ENCODE data around the gene ASCC2.
"Not testable (repeated sequence)": the region's sequence is repeated elsewhere in the genome, so short reads cannot be mapped to it uniquely, and the experiment has no call there.

Gene ASCC2

DNA sequence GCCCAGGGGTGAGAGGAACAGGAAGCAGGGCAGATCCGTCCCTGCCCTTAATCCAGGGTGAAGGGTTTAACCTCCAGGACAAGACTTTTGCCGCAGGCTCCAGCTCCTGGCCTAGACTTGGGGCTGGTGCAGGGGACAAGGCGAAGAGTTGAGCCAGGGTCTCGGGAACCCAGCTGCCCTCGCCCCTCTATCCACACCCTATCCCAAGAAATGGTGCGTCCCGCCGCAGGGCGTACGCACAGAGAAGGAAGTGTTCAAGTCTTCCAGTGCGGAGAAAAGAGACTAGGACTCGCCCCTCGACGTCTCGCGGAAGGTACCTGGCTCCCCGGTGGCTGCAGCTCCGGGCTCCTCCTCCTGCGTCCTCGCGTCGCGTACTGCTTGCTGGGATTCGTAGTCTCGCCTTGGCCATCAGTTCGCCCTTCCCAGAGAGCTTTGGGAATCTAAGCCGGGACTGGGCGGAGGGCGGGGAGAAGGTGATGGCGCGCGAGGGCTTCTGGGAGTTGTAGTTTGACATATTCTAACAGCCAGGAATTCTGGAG lies 71.4 kb downstream of the ASCC2 start, which contains the start of gene ZMAT5:
Gene ZMAT5, minus strand, starts transcription at position 376 of the 539 bp plus-strand sequence. CDS start 18,463 bp downstream, outside the sequence.
- in situ Hi-C loops (cut with MboI; ENCODE audit: low pct_unique_long_range_greater_than_20kb, low sequenced_read_pairs), result no loop called here
- peak; percentile 98 for DNase-seq

DNA sequence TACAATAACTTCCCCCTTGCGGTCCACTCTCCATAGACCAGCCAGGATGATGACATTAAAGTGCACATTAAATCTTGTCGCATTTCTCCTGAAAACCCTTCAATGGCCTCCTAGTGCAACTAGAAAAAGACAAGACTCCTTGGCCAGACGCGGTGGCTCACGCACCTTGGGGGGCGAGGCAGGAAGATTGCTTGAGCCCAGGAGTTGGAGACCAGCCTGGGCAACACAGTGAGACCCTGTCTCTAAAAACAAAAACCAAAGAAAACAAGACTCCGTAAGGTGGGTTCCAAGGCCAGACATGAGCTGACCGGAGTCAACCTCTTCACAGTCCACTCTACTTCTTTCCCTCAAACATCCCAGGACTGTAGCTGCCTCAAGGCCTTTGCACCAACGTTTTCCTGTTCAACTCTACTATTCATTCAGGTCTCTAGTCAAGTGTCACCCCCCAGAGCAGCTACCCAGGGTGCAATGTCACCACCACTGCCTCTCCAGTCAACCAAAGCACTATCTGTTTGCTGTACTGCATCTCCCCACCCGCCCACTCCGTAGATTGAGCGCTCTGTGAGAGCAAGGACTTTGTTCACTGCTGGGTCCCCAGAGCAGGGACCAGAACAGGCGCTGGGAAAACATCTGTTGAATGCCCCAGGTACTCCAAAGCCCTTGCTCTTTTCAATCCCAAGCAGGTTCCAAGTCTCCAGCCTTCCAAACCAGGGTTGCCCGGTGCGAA lies 72.0 kb downstream of the ASCC2 start:
- DNase-seq, result no peak
- in situ Hi-C loops (cut with MboI; ENCODE audit: low pct_unique_long_range_greater_than_20kb, low sequenced_read_pairs), result no loop called here

DNA sequence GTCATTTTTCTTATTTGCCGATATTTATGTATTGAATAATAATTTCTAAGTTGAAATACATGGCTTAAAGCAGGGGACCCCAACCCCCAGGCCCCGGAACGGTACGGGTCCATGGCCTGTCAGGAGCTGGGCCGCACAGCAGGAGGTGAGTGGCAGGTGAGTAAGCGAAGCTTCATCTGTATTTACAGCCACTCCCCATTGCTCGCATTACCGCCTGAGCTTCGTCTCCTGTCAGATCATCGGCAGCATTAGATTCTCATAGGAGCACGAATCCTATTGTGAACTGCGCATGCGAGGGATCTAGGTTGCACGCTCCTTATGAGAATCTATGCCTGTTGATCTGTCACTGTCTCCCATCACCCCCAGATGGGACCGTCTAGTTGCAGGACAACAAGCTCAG lies 75.8 kb downstream of the ASCC2 start:
- in situ Hi-C loops (cut with MboI; ENCODE audit: low pct_unique_long_range_greater_than_20kb, low sequenced_read_pairs), result no loop called here
- no peak for DNase-seq

DNA sequence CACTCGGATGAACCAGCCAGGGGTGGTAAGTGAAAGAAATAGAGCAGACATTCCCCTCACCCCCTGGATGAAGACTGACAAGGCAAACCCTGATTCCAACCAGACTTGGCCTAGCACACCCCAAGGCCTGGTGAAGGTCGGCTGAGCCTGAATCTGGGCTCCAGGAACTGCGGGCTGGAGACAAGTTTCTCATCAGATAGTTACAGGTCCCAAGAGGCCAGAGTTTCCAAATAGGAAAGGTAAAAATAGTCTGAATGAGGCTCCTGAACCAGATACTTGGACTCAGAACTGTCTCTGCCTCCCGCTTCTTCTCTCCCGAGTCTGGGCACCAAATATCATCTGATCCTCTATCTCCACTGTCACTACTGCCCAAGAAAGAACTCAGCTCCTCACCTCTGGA lies 79.1 kb downstream of the ASCC2 start:
- in situ Hi-C loops (cut with MboI; ENCODE audit: low pct_unique_long_range_greater_than_20kb, low sequenced_read_pairs), result no loop called here
- no peak for DNase-seq

DNA sequence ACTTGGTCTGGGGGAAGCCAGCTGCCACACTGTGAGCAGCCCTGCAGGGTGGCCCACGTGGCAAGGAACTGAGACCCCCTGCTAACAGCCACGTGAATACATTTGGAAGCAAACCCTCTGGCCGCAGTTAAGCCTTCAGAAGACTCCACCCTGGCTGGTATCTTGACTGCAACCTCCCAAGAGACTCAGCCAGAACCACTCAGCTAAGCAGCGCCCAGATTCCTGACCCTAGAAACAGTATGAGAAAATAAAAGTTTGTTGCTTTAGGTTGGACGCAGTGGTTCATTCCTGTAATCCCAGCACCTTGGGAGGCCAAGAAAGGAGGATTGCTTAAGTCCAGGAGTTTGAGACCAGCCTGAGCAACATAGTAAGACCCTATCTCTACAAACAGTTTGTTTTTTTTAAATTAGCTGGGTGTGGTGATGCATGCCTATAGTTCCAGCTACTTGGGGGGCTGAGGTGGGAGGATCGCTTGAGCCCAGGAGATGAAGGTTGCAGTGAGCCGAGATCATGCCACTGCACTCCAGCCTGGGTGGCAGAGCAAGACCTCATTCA lies 79.9 kb downstream of the ASCC2 start:
- in situ Hi-C loops (cut with MboI; ENCODE audit: low pct_unique_long_range_greater_than_20kb, low sequenced_read_pairs), result no loop called here
- no peak for DNase-seq

DNA sequence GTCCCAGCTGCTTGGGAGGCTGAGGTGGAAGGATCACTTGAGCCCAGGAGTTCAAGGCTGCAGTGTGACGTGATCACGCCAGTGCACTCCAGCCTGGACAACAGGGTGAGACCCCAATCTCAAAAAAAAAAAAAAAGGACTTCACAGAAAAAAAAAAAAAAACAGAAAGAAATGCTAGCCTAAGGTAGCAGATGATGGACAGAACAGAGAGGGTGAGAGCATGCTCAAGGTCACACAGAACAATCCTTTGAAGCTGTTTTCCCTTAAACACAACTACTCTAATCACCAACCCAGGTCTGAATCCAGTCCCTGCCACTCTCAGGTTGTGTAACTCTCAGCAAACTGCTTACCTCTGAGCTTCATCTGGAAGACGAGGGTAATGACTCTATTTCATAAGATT lies 81.0 kb downstream of the ASCC2 start:
- DNase-seq, result no peak
- in situ Hi-C loops (cut with MboI; ENCODE audit: low pct_unique_long_range_greater_than_20kb, low sequenced_read_pairs), result no loop called here

DNA sequence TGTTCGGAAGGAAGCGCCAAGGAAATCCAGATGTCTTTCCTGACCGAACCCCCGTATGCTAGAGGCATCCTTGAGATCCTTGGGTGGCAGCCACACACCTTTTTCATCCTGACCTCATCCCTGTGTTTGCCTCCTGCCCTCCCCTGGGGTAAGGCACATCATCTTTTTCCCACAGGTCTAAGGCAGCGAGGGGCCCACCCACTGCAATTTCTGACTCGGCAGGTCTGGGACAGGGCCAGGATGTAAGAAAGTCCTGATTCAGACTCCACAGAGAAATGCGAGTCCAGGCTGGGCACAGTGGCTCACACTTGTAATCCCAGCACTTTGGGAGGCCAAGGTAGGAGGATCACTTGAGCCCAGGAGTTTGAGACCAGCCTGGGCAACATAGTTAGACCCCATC lies 81.7 kb downstream of the ASCC2 start:
- DNase-seq, result no peak
- in situ Hi-C loops (cut with MboI; ENCODE audit: low pct_unique_long_range_greater_than_20kb, low sequenced_read_pairs), result no loop called here

DNA sequence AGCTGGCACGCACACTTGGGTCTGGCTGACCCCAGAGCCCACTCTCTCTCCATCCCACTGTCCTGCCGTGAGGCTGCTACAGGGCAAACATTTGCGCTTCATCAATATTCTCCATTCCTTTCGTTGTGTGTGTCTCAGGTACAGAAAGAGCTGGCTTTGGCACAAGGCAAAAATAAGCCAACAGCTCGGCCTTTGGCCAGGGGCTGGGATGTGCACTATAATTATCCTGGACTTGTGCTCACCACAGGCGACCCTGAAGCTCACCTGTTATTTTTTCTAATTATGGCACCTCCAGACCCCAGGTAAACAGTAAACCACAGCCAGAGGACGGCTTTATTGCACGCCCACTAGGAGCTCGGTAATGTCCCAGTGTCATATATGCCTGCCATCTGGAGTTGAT lies 82.2 kb downstream of the ASCC2 start:
- no peak for DNase-seq
- in situ Hi-C loops (cut with MboI; ENCODE audit: low pct_unique_long_range_greater_than_20kb, low sequenced_read_pairs), result no loop called here

DNA sequence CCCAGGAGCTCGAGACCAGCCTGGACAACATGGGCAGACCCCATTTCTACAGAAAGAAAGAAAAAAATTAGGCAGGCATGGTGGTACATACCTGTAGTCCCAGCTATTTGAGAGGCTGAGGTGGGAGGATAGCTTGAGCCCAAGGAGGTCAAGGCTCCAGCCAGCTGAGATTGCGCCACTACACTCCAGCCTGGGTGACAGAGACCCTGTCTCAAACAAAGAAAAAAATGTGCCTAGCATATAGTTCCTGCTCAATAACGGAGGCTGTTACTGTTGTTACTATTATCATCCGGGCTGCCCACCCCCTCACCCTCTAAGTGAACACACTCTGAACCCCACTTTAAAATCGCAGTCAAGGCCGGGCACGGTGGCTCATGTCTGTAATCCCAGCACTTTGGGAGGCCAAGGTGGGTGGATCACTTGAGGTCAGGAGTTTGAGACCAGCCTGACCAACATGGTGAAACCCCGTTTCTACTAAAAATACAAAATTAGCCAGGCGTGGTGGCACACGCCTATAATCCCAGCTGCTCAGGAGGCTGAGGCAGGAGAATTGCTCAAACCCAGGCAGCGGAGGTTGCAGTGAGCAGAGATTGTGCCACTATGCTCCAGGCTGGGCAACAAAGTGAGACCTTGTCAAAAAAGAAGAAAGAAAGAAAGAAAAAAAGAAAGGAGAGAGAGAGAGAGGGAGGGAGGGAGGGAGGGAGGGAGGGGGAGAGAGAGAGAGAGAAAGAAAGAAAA lies 83.2 kb downstream of the ASCC2 start:
- DNase-seq; in situ Hi-C loops (cut with MboI; ENCODE audit: low pct_unique_long_range_greater_than_20kb, low sequenced_read_pairs): not testable (repeated sequence)

DNA sequence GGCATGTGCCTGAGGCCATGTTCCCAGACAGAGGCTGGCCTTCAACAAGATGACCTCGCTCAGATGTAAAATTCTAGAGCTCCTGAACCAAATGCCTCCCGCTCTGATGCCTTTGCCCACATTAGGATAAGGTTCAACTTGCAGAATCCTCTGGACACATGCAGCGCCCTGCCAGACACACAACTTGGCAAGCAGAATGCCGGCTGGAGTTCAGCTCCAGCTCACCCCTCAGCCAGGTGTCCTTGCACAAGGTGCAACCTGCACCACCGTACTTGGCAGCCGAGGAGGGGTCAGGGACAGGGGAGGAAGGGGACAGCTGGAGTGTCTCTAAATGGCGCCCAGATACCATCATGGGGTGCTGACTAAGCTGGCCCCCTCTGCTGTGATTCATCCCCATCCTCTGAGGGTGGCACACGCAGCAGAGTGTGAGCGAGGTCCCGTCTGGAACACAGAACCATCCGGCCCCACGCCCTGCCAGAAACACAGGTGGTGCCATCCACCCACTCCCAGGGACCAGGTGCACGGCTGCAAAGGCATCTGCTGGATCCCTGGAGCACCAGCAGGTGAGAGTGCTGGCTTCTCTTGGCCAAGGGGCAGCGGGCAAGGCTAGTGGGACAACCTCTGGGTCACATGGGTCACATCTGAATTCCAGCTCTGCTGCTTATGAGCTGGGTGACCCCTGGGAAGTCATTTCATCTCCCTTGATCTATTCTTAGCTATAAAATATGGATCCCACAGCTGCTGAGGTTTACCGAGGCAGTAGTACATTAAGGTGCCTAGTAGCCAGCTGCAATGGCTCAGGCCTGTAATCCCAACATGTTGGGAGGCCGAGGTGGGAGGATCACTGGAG lies 84.0 kb downstream of the ASCC2 start:
- no peak for DNase-seq
- in situ Hi-C loops (cut with MboI; ENCODE audit: low pct_unique_long_range_greater_than_20kb, low sequenced_read_pairs), result no loop called here

DNA sequence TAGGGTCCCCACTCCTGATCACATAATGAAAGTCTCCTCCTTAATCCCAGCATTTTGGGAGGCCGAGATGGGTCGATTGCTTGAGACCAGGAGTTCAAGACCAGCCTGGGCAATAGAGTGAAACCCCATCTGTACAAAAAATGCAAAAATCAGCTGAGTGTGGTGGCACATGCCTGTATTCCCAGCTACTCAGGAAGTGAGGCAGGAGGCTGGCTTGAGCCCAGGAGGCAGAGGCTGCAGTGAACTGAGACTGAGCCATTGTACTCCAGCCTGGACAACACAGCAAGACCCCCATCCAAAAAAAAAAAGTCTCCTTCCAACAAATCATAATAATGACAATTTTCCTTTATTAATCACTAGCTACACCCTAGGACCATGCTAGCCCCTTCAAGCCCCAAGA lies 86.4 kb downstream of the ASCC2 start:
- DNase-seq, result no peak

DNA sequence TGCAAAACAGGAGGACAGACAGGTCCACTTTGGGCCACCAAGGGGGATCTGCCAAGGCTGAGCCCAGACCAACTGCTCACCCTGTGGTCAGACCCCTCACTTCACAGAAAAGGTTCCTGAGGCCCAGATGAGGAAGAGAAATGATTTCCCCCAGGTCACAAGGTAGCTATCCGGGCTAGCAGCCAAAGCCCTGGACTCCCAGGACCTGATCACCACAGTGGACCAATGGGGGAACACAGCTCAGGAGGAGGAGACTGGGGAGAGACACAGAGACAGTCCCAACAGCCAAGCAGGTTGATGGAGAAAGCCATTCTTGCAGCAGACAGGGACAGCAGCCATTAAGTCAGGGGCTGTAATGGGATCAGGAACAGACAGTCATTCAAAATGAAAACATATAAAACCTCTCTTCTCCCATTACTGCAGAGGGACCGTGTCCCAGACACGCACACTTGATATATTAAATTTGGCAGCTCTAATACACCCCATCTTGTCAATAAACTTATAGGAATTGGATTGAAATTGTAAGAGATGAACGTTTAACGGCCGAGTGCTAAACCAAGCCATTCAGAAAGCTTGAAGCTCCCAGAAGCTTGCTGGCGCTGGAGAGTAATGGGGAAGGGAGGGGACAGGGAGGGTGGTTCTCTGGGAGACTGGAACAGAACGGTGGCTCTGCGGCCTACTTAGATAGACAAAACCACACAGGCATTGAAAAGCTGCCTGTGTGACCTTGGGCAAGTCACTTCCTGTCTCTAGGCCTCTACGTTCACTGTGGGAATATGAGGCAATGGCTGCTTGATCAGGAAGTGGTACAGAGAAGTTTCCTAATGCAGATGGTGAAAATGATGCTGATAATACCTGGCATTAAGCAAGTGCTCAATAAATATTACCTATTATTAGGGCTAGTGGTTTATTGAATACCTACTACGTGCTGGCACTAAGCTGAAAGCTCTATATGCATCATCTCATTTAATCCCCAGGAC lies 87.2 kb downstream of the ASCC2 start:
- peak; percentile 50 for DNase-seq
- in situ Hi-C loops (cut with MboI; ENCODE audit: low pct_unique_long_range_greater_than_20kb, low sequenced_read_pairs), result no loop called here

More for the DNA sequence above, 86.4 kb downstream of the ASCC2 start:
- in situ Hi-C loops (cut with MboI; ENCODE audit: low pct_unique_long_range_greater_than_20kb, low sequenced_read_pairs), result no loop called here

DNA sequence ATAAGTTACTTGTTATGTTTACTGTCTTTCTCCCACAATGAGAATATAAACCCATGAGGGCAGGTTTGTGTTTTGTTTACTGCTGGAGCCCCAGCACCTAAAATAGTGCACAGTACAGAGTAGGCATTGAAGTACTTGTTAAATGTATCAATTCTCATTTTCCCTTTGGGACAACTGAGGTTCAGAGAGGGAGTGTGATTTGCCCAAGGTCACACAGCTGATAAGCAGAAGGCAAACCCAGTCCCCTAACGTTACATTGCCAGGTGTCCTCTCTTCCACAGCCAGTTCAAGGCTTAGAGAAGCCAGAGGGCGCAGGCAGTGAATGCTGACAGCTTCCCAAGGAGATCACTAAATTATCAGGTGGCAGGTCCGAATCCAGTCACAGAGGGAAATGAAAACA lies 88.0 kb downstream of the ASCC2 start:
- no peak for DNase-seq
- in situ Hi-C loops (cut with MboI; ENCODE audit: low pct_unique_long_range_greater_than_20kb, low sequenced_read_pairs), result no loop called here

DNA sequence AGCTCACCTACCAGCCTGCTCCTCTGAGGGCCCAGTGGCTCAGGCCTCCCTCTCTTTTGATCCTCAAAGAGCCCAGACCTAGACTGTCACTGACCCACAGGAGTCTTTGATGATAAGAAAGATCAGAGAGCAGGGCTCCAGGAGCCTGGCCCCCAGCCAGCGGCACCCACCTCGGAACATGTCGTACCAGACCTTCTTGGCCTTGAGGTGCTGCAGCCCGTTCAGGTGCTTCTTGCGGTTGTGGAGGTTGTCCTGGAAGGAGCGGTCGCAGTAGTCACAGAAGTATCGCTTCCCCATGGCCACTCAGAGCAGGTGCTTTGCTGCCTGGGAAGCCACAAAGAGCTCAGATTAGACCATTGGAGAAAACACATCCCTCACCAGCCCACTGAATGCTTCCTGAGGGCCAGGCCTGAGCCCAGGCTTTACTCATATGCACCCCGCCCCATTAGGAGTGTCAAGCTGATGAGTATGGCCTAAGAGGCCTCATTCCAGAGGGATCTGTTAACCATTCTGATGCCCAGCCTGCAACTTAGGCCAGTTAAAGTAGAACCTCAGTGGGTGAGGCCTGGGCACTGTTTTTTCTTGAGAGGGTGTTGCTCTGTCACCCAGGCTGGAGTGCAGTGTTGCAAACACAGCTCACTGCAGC lies 89.7 kb downstream of the ASCC2 start:
- DNase-seq, result no peak
- in situ Hi-C loops (cut with MboI; ENCODE audit: low pct_unique_long_range_greater_than_20kb, low sequenced_read_pairs), result no loop called here

DNA sequence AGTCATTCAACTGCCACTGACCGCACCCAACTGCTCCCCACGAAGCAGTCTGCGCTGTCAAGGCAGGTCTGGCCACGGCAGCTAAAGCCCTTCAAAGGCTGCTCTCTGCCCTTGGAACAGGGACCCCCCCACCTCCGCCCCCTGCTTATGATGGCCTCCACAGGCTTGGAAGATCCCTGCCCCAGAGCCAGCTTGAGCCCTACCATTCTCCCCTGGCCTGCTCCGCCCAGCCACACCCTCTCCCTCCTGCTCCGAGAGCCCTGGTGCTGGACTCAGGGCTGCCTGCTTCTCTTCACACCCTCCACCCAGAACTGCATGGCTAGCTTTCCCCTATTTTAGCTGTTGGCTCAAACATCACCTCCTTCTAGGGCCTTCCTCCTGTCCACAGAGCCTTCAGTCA lies 90.2 kb downstream of the ASCC2 start:
- in situ Hi-C loops (cut with MboI; ENCODE audit: low pct_unique_long_range_greater_than_20kb, low sequenced_read_pairs), result no loop called here
- no peak for DNase-seq

DNA sequence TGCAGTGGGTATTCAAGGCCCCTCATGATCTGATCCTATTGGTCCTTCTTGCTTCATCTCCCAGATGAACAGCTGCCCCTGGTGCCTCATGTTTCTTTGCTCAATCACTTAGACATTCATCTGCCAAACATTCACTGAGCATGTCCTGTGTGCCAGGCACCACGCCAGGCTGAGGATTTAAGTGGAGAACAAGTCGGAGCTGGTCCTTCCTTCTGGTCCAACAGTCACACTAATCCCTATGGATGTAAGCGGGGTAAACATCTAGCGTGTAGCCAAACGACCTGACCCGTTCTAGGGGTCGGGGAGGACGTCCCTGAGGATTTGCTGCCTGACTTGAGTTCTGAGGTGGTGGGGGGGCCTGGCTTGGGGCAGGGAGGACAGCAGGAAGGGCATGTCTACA lies 93.2 kb downstream of the ASCC2 start:
- DNase-seq, result no peak
- in situ Hi-C loops (cut with MboI; ENCODE audit: low pct_unique_long_range_greater_than_20kb, low sequenced_read_pairs), result no loop called here

DNA sequence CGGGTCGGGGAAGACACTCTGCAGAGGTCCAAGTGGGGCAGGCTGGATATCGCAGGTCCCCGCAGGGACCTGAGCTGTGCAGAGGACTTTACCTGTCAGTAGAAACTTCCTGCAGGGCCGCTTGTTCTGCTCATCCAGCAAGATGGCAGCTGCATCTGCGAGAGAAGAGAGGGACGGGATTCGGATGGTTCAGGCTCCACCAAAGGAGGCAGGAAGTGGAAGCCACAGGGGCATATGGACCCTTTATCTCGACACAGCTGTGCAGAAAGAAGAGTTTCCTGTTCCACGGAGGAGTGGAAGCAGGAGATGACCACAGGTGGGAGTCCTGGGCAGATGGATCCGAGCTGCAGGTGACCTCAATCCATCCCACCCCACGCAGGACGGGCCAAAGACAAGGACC lies 95.7 kb downstream of the ASCC2 start:
- in situ Hi-C loops (cut with MboI; ENCODE audit: low pct_unique_long_range_greater_than_20kb, low sequenced_read_pairs), result no loop called here
- no peak for DNase-seq

DNA sequence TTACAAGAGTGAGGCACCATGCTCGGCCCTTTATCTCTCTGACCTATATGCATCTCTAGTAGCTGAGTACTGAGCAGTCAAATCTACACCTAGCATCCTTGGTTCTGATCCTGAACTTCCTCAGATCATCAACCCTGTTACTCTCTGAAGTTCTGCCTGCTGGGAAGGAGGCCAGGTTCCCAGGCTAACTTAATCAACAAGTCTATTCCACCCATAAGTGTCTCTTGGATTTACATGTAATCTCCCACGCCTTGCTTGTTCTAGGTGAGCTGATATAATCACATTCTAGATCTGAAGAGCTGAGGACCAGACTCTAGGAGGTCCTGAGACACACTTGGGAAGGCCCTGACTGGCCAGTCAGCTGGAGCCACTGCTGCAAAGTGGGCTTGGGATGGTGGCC lies 96.1 kb downstream of the ASCC2 start:
- in situ Hi-C loops (cut with MboI; ENCODE audit: low pct_unique_long_range_greater_than_20kb, low sequenced_read_pairs), result no loop called here
- no peak for DNase-seq

All from KBM-7 (cell line).